Stimulated activated naive CD8-positive, alpha-beta T cell treated with anti-CD3 and anti-CD28 coated beads, Interleukin-15, amount 100 ng/mL, for 72 hours (primary cell): ENCODE measurements around the gene MRTFA.

Experiments
- ATAC-seq: fragments of 150-1000 bp; cut with Tn5 transposase; 2 replicates; pipeline ENCODE4 v1.10.0; 2021; ENCODE audit warnings: mild to moderate bottlenecking, moderate library complexity
- DNase-seq, 2 donors: peaks; one replicate each; pipeline ENCODE4 v3.0.0; 2021 to 2022
- H3K27ac Mint-ChIP-seq, 2 donors: one replicate each; pipeline ENCODE4 v1.8.0; 2022; ENCODE audit warnings: mild to moderate bottlenecking in 2 of 2, mixed read lengths in 2 of 2, moderate library complexity in 2 of 2
- H3K27me3 Mint-ChIP-seq: one replicate; pipeline ENCODE4 v1.8.0; 2022; ENCODE audit warnings: mixed read lengths
- H3K4me1 Mint-ChIP-seq: one replicate; pipeline ENCODE4 v1.8.0; 2022; ENCODE audit warnings: mild to moderate bottlenecking, mixed read lengths
- H3K4me3 Mint-ChIP-seq, 2 donors: one replicate each; pipeline ENCODE4 v1.8.0; 2022; ENCODE audit warnings: mild to moderate bottlenecking in 2 of 2, mixed read lengths in 2 of 2, moderate library complexity in 1 of 2
- H3K9me3 Mint-ChIP-seq, 2 donors: one replicate each; pipeline ENCODE4 v1.8.0; 2022; ENCODE audit warnings: mixed read lengths in 2 of 2

Gene MRTFA

DNA sequence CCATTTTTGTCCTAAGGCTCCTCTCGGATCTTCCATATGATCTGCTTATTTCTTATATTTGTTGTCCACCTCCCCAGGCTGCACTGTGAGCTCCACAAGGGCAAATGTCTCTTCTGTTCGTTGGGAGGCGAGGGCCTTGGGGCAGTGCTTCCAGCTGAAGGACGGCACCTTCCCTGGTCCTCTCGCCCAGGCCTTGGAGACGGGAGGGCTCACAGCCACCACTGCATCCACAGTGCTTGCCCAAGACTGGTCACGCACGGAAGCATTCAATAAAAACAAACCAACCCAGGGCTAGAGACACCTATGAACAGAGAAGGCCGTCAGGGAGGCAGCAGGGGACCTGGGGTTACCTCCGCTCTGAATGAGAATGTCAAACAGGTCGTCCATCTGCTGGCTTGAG lies 219.9 kb downstream of the MRTFA start:
- H3K4me3 Mint-ChIP-seq = no peak overlapping the region
- H3K27ac Mint-ChIP-seq = peak overlapping the region in 1 of 2 donors; percentile 19
- no peak for DNase-seq
- ATAC-seq = no peak
- no peaks in the 10 kb centered on the region for H3K27me3 Mint-ChIP-seq
- H3K4me1 Mint-ChIP-seq = peaks cover 48% of the 10 kb centered on the region
- H3K9me3 Mint-ChIP-seq = no peaks in the 10 kb centered on the region

DNA sequence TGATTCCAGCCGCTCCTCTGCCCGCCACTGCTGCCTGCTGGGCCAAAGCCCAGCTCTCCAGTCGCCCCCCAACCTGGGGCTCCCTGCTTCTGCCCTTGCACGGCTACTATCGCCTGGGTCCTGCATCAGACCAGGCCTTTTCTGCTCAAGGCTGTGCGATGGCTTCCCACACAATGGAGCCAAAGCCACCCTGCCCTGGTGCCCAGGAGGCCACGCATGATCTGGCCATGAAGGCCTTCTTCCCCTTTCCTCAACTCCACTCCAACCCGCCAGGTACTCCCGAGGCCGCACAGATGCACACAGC lies 220.3 kb downstream of the MRTFA start:
- no peak for DNase-seq
- Mint-ChIP-seq H3K4me3 (peak overlapping the region in 1 of 2 donors; percentile 30), H3K27ac (peak overlapping the region; percentile 19 to 88), H3K27me3 (no peaks in the 10 kb centered on the region), H3K9me3 (no peaks in the 10 kb centered on the region), H3K4me1 (peaks cover 47% of the 10 kb centered on the region)
- no peak for ATAC-seq

DNA sequence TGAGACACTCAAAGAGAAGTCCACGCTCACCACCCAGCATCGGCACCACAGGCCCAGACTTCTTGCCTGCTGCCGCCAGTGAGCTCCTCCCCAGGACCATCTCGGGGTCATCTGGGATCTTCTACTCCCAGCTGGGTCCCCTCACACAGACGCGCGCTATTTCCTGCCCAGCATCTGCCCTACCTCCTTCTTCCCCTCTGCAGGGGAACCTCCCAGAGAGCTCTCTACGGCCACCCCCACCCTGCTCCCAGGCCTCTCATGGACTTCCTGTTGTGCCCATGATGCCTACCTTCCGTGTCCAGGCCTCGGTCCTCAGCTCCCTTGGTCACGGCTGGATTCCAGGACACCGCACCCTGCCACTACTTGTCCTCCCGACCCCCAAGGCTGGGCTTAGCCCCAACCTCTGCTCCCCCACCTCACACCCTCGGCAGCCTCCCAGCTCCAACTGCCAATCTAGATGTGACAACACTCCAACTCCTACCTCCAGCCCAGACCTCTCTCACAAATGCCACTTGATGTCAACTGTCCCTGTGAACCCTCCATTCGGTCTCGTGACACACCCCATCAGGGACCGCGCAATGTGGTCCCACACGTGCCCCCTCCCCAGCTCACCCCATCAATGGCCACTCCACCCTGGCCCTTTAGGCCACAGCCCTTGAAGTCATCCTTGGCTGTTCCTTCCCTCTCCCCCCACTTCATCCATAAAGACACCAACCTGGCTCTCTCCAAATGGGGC lies 220.8 kb downstream of the MRTFA start:
- Mint-ChIP-seq H3K27me3 (no peaks in the 10 kb centered on the region), H3K27ac (peak overlapping the region; percentile 88 to 94), H3K4me1 (peaks cover 47% of the 10 kb centered on the region), H3K9me3 (no peaks in the 10 kb centered on the region), H3K4me3 (peak overlapping the region in 1 of 2 donors; percentile 30)
- ATAC-seq (peak; percentile 60), DNase-seq (no peak)

DNA sequence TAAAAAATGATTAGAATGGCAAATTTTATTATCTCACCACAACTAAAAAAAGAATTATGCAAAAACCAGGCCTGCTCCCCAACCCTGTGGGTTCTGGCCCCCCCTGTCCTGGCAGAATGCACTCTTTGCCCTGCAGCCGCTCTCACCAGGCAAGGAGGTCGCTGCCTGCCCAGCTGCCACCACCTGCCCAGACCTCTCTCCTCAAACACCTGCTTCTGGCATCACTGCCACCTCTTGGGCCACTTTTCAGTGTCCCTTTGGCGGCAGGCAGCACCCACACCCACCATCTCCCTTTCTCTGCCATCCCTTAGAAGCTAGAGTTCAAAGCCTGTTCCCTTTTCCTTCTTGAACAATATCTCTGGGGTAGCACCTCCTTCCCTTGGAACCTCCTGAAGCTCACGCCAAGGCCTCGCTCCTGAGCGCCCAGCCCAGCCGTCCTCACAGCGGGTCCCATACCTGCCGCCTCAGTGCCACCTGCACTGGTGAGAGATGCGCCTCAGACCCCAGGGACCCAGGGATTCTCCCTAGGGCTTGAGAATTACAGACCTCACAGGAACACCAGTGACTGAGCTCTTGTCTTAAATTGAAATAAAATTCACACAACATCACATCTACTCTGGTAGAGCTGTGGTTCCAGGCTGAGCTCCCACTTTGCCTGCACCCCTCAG lies 221.5 kb downstream of the MRTFA start:
- Mint-ChIP-seq H3K9me3 (no peaks in the 10 kb centered on the region), H3K27ac (peak overlapping the region; percentile 88 to 94), H3K27me3 (no peaks in the 10 kb centered on the region), H3K4me1 (peaks cover 47% of the 10 kb centered on the region), H3K4me3 (no peak overlapping the region)
- no peak for ATAC-seq
- DNase-seq = no peak

DNA sequence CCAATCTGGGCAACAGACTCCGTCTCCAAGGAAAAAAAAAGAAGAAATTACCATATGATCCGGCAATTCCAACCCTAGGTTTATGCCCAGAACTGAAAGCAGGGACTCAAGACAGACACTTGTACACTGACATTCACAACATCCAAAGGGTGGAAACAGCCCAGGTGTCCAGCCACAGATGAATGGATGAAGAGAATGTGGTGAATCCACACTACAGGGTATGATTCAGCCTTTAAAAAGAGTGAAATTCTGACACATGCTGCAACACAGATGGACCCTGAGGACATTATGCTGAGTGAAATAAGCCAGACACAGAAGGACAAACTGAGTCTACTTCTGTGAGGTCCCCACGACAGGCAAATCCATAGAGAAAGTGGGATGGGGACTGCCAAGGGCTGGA lies 222.2 kb downstream of the MRTFA start:
- H3K4me3 Mint-ChIP-seq = no peak overlapping the region
- peaks cover 41% of the 10 kb centered on the region for H3K4me1 Mint-ChIP-seq
- H3K27ac Mint-ChIP-seq = no peak overlapping the region
- no peaks in the 10 kb centered on the region for H3K9me3 Mint-ChIP-seq
- DNase-seq = no peak
- ATAC-seq = no peak
- H3K27me3 Mint-ChIP-seq = no peaks in the 10 kb centered on the region

DNA sequence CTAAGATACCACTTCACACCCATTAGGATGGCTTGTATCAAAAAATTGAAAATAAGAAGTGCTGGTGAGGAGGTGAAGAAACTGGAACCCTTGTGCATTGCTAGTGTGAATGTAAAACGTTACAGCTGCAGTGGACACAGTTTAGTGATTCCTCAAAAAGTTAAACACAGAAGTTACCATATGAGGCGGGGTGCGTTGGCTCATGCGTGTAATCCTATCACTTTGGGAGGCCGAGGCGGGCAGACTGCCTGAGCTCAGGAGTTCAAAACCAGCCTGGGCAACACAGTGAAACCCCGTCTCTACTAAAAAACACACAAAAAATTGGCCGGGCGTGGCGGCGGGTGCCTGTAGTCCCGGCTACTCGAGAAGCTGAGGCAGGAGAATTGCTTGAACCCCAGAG lies 222.6 kb downstream of the MRTFA start:
- no peaks in the 10 kb centered on the region for H3K9me3 Mint-ChIP-seq
- no peak overlapping the region for H3K4me3 Mint-ChIP-seq
- peaks cover 40% of the 10 kb centered on the region for H3K4me1 Mint-ChIP-seq
- no peaks in the 10 kb centered on the region for H3K27me3 Mint-ChIP-seq
- DNase-seq = no peak
- no peak for ATAC-seq
- no peak overlapping the region for H3K27ac Mint-ChIP-seq

DNA sequence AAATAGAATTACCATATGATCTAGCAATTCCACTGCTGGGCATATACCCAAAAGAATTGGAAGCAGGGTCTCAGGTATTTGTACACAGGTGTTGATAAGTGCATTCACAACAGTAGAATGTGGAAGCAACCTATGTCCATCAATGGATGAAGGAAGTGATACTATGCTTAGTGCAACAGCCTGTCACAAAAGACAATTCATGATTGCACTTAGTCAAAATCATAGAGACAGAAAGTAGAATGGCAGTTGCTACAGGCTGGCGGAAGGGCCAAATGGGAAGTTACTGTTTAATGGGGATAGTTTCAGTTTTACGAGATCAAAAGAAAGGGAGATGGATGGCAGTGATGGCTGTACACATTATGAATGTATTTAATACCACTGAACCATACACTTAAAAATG lies 224.1 kb downstream of the MRTFA start:
- Mint-ChIP-seq H3K4me3 (no peak overlapping the region), H3K4me1 (peaks cover 32% of the 10 kb centered on the region), H3K27ac (no peak overlapping the region), H3K27me3 (no peaks in the 10 kb centered on the region), H3K9me3 (no peaks in the 10 kb centered on the region)
- DNase-seq (no peak), ATAC-seq (no peak)

DNA sequence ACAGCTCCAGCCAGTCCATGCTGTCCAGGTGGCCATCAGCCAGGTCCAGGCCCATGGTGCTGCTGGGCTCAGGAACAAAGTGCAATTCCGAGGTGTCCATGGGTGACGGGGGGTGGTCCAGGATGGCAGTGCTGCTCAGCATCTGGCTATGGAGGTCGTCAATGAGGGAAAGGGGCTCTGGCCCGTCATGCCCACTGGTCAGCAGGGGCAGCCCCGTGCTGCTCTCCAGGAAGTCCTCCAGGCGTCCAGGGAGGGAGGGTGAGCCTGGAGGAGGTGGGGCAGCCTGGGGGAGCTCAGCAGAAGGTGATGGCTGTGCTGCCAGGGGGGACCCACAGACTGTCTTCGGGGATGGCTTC lies 225.0 kb downstream of the MRTFA start:
- H3K4me3 Mint-ChIP-seq = no peak overlapping the region
- H3K9me3 Mint-ChIP-seq = no peaks in the 10 kb centered on the region
- H3K27ac Mint-ChIP-seq = no peak overlapping the region
- DNase-seq (no peak), ATAC-seq (no peak)
- H3K27me3 Mint-ChIP-seq = no peaks in the 10 kb centered on the region
- H3K4me1 Mint-ChIP-seq = peaks cover 23% of the 10 kb centered on the region

DNA sequence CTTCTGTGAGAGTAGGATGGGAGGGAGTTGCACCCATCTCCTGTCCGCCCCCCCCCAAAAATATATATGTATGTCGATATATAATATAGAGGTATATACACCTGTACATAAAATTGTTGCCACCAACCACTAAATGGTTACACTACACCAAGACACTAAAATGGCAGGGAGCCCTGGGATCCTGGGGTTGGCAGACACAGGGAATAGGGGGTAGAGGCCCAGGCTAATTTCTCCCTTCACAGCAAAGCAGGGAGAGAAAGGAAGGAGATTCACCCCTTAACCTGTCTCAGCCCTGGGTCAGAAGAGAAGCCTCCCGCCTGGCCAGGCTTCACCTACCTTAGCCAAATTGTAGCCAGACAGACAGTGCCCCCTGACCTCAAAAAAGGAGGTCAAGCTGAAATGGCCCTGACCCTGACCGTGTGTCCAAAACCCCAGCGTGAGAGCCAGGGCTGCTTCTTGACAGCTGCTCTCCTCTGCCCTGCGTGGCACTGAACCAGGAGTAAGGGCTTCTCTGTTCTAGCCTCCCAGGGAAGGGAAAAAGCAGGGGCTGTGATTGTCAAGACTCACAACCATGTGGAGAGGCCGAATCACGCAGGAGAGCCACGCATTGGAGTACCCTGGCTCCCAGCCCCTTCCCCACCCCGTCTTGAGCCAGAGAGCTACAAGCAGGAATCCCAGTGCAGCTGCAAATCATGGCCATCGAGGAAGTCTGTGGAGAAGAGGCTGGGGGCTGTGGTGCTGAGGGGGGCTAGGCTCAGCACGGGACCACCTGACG lies 225.6 kb downstream of the MRTFA start:
- H3K4me1 Mint-ChIP-seq = peaks cover 18% of the 10 kb centered on the region
- no peak overlapping the region for H3K4me3 Mint-ChIP-seq
- H3K27me3 Mint-ChIP-seq = no peaks in the 10 kb centered on the region
- H3K9me3 Mint-ChIP-seq = no peaks in the 10 kb centered on the region
- no peak for ATAC-seq
- no peak overlapping the region for H3K27ac Mint-ChIP-seq
- DNase-seq = no peak

DNA sequence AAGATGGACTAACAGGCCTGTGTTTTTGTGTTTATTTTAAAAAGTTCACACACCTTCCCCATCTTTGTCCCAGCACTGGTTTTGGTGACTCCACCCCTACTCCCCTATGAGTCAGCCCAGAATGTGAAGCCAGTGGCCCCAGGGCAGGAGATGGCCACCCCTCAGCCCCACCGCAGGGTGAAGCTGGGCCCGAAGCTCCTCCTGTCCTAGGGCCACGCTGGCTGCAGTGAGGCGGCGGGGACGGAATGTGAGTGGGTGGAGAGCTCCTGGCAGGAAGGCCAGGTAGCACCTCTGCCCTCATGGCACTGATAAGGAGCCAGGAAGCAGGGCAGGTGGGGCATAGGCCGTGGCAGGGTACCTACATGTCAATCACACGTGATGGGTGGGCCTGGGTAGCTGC lies 226.2 kb downstream of the MRTFA start:
- no peak overlapping the region for H3K4me3 Mint-ChIP-seq
- no peaks in the 10 kb centered on the region for H3K9me3 Mint-ChIP-seq
- ATAC-seq (no peak), DNase-seq (no peak)
- peak overlapping the region in 1 of 2 donors; percentile 71 for H3K27ac Mint-ChIP-seq
- H3K4me1 Mint-ChIP-seq = peaks cover 11% of the 10 kb centered on the region
- H3K27me3 Mint-ChIP-seq = no peaks in the 10 kb centered on the region

DNA sequence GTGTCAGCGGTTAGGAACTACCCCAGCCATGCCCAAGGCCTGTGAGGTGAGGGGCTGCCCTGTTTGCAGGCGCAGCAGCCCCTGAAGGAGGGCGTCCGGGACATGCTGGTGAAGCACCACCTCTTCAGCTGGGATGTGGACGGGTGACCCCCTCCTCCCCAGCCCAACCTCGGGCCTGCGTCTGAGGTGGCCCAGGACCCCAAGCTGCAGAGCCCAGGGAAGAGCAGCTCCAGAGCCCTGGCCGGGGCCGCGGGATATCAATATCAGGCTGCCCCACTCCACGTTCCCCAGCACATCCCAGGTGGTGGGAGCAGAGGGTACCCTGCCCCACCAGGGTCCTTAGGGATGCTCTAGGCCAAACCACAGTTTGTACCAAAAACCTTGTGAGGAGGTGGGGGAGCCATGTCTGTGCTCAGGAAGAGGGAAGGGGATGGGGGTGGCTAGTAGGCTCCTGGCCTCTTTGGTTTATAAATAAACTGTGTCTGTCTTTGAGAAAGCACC lies 226.9 kb downstream of the MRTFA start:
- peak overlapping the region in 1 of 2 donors; percentile 71 for H3K27ac Mint-ChIP-seq
- no peaks in the 10 kb centered on the region for H3K27me3 Mint-ChIP-seq
- DNase-seq (no peak), ATAC-seq (no peak)
- H3K4me1 Mint-ChIP-seq = peaks cover 5% of the 10 kb centered on the region
- H3K9me3 Mint-ChIP-seq = no peaks in the 10 kb centered on the region
- no peak overlapping the region for H3K4me3 Mint-ChIP-seq

DNA sequence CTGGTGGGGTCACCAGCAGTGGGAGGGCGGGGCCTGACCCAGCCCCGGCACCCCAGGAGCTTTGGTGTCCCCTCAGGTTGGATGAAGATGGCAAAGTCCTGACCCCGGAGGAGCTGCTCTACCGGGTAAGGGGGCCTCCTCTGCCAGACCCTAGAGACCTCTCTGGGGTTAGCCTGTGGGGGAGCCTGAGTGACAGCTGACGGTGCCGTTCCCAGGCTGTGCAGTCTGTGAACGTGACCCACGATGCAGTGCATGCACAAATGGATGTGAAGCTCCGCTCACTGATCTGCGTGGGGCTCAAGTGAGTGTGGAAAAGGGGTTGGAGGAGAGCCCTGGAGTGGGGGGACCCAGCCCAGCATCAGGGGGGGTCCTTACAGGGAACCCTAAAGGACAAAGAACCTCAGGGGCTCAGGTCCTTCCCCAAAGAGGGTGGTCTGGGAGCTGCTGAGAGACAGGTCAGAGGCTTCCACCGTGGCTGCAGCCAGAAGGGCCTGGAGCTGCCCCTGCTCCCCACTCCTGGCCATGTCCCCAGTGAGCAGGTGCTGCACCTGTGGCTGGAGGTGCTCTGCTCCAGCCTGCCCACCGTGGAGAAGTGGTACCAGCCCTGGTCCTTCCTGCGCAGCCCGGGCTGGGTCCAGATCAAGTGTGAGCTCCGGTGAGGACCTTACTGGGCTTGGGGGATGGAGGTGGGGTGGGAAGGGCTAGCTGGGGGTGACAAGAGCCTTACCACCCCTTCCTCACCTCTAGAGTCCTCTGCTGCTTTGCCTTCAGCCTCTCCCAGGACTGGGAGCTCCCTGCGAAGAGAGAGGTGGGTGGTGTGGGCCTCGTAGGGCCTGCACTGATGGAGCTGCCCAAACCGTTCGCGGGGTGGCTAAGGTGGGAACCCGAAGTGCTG lies 227.6 kb downstream of the MRTFA start:
- H3K27me3 Mint-ChIP-seq = no peaks in the 10 kb centered on the region
- H3K4me1 Mint-ChIP-seq = peaks cover 7% of the 10 kb centered on the region
- H3K4me3 Mint-ChIP-seq = no peak overlapping the region
- DNase-seq (no peak), ATAC-seq (peak; percentile 2)
- H3K27ac Mint-ChIP-seq = peak overlapping the region in 1 of 2 donors; percentile 89
- H3K9me3 Mint-ChIP-seq = no peaks in the 10 kb centered on the region

DNA sequence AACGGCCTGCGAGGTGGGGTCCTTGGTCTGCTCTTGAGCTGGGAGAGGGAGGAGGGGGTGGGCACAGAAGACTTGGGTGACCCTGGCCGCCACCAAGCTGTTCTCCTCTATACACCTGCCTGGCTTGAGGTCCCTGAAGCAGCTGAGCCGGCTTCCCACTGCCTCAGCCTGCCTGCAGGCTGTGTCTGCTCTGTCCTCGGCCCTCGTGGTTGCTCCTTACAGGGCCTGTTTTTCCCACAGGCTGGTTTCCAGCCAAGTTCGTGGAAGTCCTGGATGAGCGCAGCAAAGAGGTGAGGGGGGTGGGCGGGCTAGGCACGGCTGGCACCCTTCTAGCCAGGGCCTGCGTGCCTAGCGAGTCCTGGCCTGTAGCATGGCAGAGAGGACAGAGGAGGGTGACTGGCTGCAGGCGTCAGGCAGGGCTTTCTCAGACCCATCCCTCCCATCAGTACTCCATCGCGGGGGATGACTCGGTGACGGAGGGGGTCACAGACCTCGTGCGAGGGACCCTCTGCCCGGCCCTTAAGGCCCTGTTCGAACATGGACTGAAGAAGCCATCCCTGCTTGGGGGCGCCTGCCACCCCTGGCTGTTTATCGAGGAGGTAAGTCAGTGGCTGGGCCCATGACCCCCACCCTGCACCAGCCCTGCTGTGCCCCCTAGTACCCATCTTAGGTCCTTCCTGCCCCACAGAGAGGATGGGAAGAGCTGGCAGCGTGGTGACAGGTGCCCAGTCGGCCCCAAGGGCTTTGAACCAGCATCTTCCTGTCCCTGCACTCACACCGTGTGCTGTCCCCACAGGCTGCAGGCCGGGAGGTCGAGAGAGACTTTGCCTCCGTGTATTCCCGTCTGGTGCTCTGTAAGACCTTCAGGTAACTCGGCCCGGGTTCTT lies 228.4 kb downstream of the MRTFA start:
- peak overlapping the region in 1 of 2 donors; percentile 89 for H3K27ac Mint-ChIP-seq

DNA sequence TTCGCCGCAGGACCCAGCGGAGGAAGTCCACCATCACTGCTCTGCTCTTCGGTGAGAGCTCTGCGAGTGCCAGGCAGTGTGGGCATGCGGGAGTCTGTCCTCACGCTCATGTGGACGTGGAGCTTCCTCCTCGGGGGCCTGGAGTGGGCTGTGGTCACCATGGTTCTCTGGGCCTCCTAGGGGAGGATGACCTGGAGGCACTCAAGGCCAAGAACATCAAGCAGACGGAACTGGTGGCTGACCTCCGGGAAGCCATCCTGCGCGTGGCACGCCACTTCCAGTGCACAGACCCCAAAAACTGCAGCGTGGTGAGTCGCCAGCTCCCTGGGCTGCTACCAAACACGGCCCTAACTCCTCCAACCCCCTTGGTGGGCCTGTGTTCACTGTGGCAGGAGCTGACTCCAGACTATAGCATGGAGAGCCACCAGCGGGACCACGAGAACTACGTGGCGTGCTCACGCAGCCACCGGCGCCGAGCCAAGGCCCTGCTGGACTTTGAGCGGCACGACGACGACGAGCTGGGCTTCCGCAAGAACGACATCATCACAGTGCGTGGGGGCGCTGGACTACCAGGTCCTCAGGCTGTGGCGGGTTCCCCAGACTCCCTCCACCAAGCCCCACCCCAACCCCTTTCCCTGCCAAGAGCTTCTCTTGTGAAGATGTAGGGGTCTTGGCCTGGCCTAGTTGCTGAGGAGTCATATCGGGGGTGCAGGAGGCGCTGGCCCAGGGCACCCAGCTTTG lies 229.3 kb downstream of the MRTFA start:
- Mint-ChIP-seq H3K4me3 (no peak overlapping the region), H3K27ac (peak overlapping the region in 1 of 2 donors; percentile 89)

More for the DNA sequence above, 228.4 kb downstream of the MRTFA start:
- H3K9me3 Mint-ChIP-seq = no peaks in the 10 kb centered on the region
- H3K4me3 Mint-ChIP-seq = no peak overlapping the region
- DNase-seq = no peak
- ATAC-seq = peak; percentile 6
- H3K27me3 Mint-ChIP-seq = no peaks in the 10 kb centered on the region
- H3K4me1 Mint-ChIP-seq = peaks cover 16% of the 10 kb centered on the region

More for the DNA sequence above, 229.3 kb downstream of the MRTFA start:
- H3K9me3 Mint-ChIP-seq = no peaks in the 10 kb centered on the region
- H3K27me3 Mint-ChIP-seq = no peaks in the 10 kb centered on the region
- DNase-seq (no peak), ATAC-seq (no peak)
- H3K4me1 Mint-ChIP-seq = peaks cover 25% of the 10 kb centered on the region
